ENCODE results near the gene ELAVL3.

The ELAVL3 gene

DNA sequence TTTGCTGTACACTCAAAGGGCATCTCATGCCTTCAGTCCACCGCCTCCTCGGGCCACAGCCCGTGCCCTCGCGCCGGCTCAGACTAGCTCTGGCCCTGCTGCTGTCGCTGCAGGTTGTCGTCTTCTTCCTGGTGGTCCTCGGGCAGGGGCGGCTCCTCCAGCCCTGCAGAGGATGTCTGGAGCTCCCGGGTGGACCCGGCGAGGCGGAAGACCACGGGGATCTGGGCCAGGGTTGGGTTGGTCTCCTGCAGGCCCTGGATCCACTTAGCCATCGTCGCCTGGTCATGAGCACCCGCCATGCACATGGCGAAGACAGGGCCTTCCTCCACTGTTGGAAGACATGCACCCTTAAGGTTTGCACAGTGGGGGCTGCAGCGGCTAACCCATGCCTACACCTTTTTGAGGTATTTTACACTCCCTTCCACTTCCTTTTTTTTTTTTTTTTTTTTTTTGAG is 25.3 kb upstream of the ELAVL3 start:
- TF ChIP-seq FOXP2 (optimal IDR thresholded peaks at IDR 0.05; ENCODE audit: borderline replicate concordance, extremely low read depth, extremely low read length, insufficient read depth) (no peak), POLR2AphosphoS5 (IDR thresholded peaks at IDR 0.05; ENCODE audit: low read depth, low read length) (no peak), SIN3A (IDR thresholded peaks at IDR 0.05; ENCODE audit: borderline replicate concordance, insufficient read depth, low read length) (no peak), TAF1 (IDR thresholded peaks at IDR 0.05; ENCODE audit: borderline replicate concordance, insufficient read depth, low read length) (no peak)
- TF ChIP-seq, protein P1, sequence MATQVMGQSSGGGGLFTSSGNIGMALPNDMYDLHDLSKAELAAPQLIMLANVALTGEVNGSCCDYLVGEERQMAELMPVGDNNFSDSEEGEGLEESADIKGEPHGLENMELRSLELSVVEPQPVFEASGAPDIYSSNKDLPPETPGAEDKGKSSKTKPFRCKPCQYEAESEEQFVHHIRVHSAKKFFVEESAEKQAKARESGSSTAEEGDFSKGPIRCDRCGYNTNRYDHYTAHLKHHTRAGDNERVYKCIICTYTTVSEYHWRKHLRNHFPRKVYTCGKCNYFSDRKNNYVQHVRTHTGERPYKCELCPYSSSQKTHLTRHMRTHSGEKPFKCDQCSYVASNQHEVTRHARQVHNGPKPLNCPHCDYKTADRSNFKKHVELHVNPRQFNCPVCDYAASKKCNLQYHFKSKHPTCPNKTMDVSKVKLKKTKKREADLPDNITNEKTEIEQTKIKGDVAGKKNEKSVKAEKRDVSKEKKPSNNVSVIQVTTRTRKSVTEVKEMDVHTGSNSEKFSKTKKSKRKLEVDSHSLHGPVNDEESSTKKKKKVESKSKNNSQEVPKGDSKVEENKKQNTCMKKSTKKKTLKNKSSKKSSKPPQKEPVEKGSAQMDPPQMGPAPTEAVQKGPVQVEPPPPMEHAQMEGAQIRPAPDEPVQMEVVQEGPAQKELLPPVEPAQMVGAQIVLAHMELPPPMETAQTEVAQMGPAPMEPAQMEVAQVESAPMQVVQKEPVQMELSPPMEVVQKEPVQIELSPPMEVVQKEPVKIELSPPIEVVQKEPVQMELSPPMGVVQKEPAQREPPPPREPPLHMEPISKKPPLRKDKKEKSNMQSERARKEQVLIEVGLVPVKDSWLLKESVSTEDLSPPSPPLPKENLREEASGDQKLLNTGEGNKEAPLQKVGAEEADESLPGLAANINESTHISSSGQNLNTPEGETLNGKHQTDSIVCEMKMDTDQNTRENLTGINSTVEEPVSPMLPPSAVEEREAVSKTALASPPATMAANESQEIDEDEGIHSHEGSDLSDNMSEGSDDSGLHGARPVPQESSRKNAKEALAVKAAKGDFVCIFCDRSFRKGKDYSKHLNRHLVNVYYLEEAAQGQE (IDR thresholded peaks at IDR 0.05; ENCODE audit: insufficient read depth in 1 of 2, low read depth in 2 of 2, low read length in 2 of 2): no peak

DNA sequence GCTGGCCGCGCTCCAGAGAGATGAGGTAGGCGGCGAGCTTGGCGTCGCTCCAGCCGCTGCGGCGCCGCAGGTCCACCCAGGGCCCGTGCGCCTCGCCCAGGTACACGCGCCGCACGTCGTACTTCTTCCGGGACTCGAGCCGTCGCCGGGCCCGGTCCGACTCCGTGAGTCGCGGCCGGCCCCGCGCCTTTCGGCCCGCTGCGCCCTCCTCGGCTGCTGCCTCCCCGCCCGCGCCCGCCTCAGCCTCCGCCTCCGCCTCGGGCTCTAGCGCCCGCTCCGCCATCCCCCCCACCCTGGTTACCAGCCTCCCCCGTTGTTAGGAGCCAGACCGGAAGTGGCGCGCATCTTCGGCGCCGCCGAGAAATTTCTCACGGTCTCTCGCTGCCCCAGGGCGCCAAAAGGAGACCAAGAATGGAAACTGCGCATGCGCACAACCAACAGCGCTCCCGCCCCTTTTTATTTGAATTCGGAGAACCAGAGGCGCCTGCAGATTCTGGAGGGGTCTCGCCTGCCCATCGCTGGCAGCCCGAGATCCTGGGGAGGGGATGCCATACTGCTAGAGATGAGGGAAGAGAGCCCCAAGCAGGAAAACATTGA is 24.8 kb upstream of the ELAVL3 start, which contains the start of gene ZNF653:
Gene ZNF653, minus strand, starts transcription at position 336 of the 597 bp plus-strand sequence. Its CDS starts 53 bp downstream, at position 283.
- TF ChIP-seq POLR2AphosphoS5 (IDR thresholded peaks at IDR 0.05; ENCODE audit: low read depth, low read length): peak; percentile 17; the same call in 1 of the 2 replicates
- TF ChIP-seq, protein P1 (IDR thresholded peaks at IDR 0.05; ENCODE audit: insufficient read depth in 1 of 2, low read depth in 2 of 2, low read length in 2 of 2): no peak
- TF ChIP-seq SIN3A (IDR thresholded peaks at IDR 0.05; ENCODE audit: borderline replicate concordance, insufficient read depth, low read length): 0 out of 2 replicates have a peak, but pooled peaks have one; percentile 29
- TF ChIP-seq TAF1 (IDR thresholded peaks at IDR 0.05; ENCODE audit: borderline replicate concordance, insufficient read depth, low read length): peak; percentile 68; the same call in 1 of the 2 replicates
- TF ChIP-seq FOXP2 (optimal IDR thresholded peaks at IDR 0.05; ENCODE audit: borderline replicate concordance, extremely low read depth, extremely low read length, insufficient read depth): peak; percentile 35

DNA sequence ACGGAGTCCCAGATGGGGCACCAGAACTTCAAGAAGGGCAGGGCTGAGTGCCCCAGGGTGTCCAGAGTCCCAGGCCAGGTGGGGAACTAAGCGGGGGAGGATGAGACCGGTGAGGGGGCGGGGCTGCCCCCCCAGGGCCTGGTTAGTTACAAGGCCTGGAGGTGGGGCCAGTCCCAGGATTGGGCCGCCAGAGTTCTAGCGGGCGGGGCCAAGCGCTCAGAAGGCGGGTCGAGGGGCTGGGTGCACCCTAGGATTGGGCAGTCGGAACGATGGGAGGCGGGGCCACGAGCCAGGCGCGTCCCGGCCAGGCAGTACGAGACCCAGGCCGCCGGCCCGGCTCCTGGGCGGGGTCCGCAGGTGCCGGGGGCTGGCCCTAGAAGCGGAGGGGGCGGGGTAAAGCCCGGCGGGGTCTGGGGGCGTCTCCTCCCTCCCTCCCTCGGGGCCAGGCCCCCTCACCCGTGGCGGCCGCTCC is 24.2 kb upstream of the ELAVL3 start:
- TF ChIP-seq POLR2AphosphoS5 (IDR thresholded peaks at IDR 0.05; ENCODE audit: low read depth, low read length): no peak; the same call in 1 of the 2 replicates
- TF ChIP-seq SIN3A (IDR thresholded peaks at IDR 0.05; ENCODE audit: borderline replicate concordance, insufficient read depth, low read length): no peak
- TF ChIP-seq, protein P1 (IDR thresholded peaks at IDR 0.05; ENCODE audit: insufficient read depth in 1 of 2, low read depth in 2 of 2, low read length in 2 of 2): no peak
- no peak for TF ChIP-seq FOXP2 (optimal IDR thresholded peaks at IDR 0.05; ENCODE audit: borderline replicate concordance, extremely low read depth, extremely low read length, insufficient read depth)
- no peak for TF ChIP-seq TAF1 (IDR thresholded peaks at IDR 0.05; ENCODE audit: borderline replicate concordance, insufficient read depth, low read length)

- TF ChIP-seq TAF1 (IDR thresholded peaks at IDR 0.05; ENCODE audit: borderline replicate concordance, insufficient read depth, low read length) (no peak), FOXP2 (optimal IDR thresholded peaks at IDR 0.05; ENCODE audit: borderline replicate concordance, extremely low read depth, extremely low read length, insufficient read depth) (no peak), POLR2AphosphoS5 (IDR thresholded peaks at IDR 0.05; ENCODE audit: low read depth, low read length) (no peak), SIN3A (IDR thresholded peaks at IDR 0.05; ENCODE audit: borderline replicate concordance, insufficient read depth, low read length) (no peak)
- TF ChIP-seq, protein P1 (IDR thresholded peaks at IDR 0.05; ENCODE audit: insufficient read depth in 1 of 2, low read depth in 2 of 2, low read length in 2 of 2): no peak
Observed at GRCh38 chr19:11504502-11505031, 23.7 kb upstream of the ELAVL3 start.
